T-helper 1 cell treated with Interleukin-12 subunit alpha and Interleukin-12 subunit beta and Interleukin-4 antibody, amounts not matched to agents 30 ng/mL and 1 ng/mL, for 36 hours (primary cell): ENCODE data around the gene IFNAR2. TPM values are rescaled to one million over a fixed set of nuclear protein-coding genes. Genes with fewer than 3 reads are reported as not detected.

ENCODE experiments used
- intact Hi-C: fragments of 100-400 bp; cut with micrococcal nuclease; formaldehyde crosslinking; loops from one replicate; pipeline ENCODE4 v1.15.1; 2024
- total RNA-seq: library from RNA; stranded (reverse); gene quantifications from 2 replicates; pipeline ENCODE4 v1.2.3, GENCODE V29; 2022

Gene IFNAR2
- 47.1 and 52.4 TPM in 2 replicates for total RNA-seq

DNA sequence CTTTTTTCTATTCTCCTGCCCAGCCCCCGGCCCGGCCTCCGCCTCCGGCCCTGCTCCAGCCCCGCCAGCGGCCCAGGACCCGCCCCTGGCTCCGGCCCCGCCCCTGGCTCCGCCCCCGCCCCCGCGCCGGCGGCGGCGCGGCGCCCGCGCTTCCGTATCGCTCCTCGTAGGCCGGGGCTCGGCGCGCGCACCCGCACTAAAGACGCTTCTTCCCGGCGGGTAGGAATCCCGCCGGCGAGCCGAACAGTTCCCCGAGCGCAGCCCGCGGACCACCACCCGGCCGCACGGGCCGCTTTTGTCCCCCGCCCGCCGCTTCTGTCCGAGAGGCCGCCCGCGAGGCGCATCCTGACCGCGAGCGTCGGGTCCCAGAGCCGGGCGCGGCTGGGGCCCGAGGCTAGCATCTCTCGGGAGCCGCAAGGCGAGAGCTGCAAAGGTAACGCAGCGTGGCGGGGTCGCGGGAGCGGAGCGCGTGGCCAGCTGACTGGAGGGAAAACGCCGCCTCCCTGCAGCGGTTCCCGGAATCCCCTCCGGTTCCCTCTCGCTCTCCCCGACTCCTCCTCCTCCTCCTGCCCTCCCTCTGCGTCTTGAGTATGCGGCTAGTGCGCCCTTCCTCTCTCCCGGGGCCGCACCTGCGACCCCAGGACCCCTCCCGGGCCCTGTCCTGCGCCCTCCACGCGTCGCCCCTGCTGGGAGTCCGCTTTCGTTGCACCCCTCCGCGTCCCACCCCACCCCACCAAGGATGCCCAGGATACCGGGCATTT, at the start of gene IFNAR2:
IFNAR2 (plus strand) TSS at position 155 of the 761 bp plus-strand sequence. CDS start 11,985 bp downstream, outside the sequence.
- intact Hi-C loops, result loop anchor here (1.0 to 10.0 kb wide), 6 partner anchors 8 to 1498 kb away; partner anchors contain the start of genes DNAJC28, DONSON and SCAF4

DNA sequence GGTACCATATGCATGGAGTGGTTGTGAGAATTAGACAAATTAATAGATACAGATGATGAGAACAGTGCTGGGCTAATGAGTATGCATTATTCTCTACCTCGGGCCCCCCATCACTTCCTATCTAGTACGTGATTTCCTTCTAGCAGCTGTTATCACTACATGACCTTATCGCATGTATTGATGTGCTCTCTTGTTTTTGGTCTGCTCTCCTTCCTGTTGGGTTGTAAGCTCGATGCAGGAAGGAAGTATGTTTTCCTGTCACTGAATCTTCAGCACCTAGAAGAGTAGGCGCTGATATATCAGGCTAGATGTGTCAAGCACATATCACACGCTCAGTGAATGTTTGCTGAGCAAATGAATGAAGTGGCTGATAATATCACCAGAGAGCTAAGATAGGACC, 43.9 kb upstream of the IFNAR2 start:
- intact Hi-C loops, result loop anchor here (1.0 kb wide), 1 partner anchor 414 kb away; no protein-coding TSS in a partner anchor

DNA sequence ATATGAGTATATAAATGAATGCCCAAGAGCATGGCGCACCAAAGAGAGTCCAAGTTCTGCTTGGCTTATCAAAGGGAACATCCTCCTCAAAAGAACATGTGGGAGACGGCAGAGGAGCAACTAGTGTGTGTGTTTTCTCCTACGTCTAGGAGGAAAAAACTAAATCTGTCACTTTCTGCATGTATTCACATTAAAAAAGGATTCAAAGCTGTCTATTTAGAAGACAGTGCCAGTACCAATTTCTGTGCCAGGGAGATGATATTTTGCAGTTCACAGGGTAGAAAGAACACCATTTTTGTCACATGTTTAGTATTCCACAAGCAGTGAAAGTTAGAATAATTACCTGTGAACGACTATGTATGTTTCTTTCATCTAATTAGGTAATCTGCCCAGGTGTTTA, 42.5 kb upstream of the IFNAR2 start:
- intact Hi-C loops, result no loop called here

DNA sequence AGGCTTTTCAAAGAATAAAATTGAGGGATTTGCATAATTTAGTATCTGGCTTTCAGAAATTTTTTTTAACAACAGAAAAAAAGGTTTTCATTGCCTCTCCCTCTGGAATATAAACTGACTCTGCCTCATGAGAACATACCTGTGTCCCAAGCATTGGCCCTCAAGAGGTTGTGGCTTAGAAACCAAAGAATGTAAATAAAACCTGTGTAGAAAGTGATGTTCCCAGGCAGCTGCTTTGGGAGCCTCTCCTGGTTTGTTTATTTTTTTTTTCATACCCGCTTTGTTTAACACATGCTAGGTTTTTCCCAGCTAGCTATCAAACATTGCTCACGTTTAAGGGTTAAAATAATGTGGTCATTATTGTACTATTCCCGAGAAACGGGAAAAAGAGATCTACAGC, 40.5 kb upstream of the IFNAR2 start:
- intact Hi-C loops, result no loop called here

DNA sequence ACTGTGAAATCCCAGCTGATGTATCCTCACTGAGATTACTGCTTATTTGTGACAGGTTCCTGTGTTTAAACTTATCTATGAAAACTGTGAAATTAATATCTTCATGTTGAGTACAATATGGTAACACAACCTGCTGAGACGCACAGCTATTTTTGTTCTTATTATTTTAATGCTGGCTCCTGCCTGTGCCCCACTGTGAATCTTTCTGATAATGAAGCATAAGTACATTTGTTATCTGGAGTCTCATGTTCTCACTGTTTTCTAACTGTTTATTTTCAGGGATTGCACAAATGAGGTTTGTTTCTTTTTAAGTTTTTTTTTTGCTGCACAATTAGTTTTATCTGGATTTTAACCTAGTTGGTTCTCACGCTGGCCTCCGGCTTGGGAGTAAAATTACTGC, 39.9 kb upstream of the IFNAR2 start:
- intact Hi-C loops, result no loop called here

DNA sequence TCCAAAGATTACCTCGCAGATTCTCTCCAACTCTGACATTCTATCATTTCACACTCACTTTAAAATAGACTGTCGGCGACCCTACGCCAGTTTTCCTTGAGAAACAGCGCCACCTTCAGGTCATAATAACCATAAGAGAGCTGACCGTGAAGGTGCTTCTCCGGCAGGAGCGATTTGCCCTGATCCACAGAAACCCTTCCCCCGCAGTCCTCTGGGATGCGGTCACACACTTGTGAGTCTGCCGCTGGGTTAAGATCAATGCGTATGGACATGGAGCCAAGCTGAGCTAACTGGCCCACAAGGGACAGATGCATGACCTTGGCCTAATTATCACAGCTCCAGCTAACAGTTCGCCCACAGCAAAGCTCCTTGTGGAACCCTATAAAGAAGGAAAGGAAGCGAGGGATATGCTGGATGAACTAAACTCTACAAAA, 32.8 kb upstream of the IFNAR2 start:
- intact Hi-C loops, result loop anchor here (1.0 to 2.0 kb wide), 6 partner anchors 65 to 544 kb away; no protein-coding TSS in a partner anchor

DNA sequence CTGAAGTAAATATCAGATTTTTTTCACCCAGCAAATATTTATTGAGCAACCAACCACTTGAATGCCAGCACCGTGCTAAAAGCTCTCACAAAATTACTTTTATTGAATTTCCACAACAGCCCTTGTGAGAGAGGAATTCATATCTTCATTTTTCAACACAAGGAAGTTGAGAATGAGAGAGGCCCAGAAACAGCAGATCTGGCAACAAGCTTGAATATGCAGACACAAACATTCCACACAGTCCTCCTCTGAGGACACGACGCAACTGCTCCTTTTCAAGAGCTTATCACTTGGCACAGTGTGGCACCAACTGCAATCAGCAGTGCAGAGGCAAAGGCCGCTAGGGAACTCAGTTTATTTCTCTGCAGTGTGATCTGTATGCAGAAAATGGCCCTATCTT, 32.2 kb upstream of the IFNAR2 start:
- intact Hi-C loops, result loop anchor here (1.0 to 2.0 kb wide), 5 partner anchors 203 to 544 kb away; no protein-coding TSS in a partner anchor

DNA sequence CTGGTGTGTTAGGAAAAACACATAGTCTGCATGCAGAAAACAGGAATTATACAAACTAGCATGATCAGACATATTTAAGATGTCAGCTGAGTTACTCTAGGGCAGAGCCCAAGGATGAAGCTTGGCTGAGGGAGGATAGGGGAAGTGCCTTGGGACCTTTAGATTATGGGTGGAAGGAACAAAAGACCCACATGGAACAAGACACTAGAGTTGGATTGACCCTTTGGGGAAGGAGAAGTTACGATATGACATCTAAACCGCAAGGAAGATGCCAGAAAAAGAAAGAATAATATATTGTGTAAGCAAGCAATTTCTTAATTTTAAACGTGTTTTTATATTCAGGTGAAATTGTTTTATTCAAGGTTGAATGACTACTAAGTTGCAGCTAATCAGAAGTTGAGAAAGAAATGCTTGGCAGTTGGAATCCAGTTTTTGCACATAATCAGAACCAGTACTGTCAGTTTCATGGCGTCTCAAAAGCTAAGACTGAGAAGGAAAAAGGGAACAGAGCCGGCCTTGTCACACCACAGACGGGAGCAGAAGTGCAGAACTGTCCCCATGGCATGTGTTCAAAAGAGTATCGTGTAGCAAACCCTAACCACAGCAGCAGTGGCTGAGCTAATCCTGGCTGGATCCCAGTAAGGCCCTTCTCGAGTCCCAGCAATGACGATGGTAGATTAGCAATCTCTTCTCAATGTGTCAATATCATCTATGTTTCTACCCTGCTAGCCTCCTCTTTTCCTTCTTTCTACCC, 31.2 kb upstream of the IFNAR2 start:
- intact Hi-C loops, result loop anchor here (1.0 to 2.0 kb wide), 4 partner anchors 68 to 406 kb away; partner anchors contain the start of gene IL10RB

DNA sequence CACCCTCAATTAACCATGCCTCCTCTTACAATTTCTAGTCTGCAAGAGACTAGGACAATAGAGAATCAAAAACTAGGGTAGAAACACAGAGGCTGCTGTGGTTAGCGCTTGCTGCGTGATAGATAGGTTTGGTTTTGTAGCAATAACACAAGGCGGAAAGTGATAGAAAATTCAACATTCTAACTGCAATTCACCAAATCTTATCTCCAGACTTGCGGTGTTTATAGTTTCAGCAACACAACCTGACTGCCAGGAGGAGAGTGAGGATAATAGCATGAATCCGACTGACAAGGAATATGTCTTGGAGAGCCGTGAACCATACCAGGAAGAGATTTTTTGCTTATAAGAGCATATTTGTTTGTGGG, 30.7 kb upstream of the IFNAR2 start:
- intact Hi-C loops, result loop anchor here (1.0 to 2.0 kb wide), 4 partner anchors 67 to 406 kb away; partner anchors contain the start of gene IL10RB

DNA sequence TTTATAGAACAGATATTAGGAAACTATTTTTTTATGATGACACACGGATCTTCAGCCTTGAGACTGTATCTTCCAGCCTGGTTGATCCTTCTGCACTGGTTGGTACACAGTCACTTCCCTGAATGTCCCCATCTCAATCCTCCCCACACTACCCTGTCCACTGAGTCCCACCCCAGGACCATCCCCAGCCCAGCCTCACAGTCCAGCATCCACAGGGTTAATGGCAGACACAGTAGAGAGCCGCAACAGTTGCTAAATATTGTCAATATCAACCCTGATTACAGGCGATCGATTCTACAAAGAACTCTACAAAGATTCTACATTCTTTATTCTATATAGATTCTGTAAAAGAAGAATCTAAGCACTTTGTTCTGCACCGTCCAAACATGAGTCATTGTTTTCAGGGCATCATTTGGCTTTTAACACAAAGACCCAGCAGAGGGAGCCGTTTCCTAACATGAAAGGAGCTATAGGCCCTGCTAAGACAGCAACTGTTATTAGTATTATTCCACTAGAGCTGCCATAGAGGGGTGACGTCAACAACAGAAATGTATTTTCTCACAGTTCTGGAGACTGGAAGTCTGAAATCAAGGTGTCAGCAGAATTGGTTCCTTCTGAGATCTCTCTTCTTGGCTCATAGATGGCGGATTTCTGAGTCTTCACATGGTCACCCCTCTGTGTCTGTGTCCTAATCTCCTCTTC, 30.1 kb upstream of the IFNAR2 start:
- intact Hi-C loops, result loop anchor here (1.0 to 2.0 kb wide), 6 partner anchors 39 to 405 kb away; partner anchors contain the start of gene IL10RB

DNA sequence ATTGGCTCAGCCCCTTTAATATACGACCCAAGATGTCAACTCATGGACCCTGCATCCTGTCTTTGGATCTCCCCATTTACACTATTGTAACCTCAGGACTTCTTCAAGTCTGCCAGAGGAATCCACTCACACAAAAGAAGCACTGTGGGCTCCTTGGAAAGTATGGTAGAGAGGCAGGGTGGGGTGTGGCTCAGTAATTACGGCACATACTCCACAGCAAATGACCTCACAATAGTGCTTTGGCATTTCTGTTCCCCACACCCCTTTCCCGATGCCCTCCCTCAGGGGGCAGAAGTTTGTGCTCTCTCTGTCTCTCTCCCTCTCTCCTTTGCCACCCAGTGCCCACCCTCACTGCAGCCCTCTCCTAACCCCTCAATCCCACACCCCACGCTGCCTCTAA, 27.8 kb upstream of the IFNAR2 start:
- intact Hi-C loops, result no loop called here

DNA sequence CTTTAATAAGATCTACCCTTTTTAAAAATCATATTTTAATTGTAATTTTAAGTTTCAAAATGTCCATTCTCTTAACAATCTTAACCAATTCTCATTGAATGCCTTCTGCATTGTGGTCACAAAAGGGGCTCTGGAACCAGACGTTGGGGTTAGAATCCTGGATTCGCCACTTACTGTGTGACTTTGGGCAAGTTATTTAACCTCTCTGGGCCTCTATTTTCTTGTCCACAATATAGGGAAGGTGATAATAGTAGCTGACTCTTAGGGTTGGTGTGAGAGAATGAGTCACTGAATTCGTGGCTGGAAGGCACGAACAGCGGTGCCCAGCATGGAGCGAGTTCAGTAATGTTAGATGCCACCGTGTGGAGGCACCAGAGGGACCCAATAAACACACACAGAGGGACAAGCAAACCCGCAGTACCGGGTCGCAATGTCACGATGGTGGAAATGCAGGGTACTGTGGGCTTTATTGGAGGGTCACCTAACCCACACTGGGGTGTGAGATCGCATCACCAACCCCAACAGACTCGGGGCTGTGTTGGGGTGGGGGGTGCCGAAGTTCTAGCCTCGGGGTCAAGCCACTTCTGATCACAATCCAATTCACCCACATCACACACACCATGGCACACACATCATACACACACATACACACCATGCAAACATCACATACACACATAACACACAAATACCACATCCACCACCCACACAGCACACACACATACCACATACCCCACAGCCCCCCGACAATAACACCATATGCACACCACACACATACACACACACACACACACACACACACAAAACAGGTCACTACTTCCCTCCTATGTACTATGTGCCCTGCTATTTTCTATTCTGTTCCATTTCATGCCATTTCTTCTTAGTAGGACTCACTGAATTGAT, 27.0 kb upstream of the IFNAR2 start:
- intact Hi-C loops, result no loop called here

DNA sequence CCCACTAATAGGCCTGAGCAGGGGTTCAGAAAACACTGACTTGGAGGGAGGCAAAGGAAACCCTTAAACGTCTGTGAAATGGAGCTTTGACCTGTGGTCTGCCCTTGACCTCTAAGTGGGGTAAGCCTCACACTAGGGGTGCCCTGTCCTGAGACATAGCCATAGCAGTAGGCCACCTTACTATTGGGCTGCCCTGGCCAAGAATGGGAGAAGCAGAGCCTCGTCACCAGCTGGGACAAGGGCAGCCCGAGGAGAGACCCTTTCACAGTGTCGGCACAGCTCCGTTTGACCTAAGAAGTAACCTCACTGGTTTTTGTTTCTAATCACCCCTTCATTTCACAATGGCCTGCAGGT, 26.4 kb upstream of the IFNAR2 start:
- intact Hi-C loops, result no loop called here

DNA sequence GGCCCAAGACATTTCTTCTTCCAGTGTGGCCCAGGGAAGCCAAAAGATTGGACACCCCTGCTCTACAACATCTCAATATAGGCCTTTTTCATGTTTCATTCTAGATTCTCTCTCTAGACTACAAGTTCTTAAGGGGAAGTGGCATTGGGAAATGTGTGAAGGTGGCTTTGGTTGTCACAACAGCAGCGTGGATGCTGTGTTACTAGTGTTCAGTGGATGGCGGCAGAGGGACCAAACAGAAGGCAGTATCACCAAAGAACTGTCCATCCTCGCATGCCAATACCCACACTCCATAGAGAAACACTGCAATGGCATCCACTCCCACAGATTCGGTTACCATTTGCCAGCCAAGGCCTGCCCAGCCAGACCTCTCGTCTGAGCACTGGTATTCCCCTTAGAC, 24.3 kb upstream of the IFNAR2 start:
- intact Hi-C loops, result loop anchor here (1.0 kb wide), 2 partner anchors 24 to 119 kb away; partner anchors contain the start of genes IFNAR1 and IFNAR2

DNA sequence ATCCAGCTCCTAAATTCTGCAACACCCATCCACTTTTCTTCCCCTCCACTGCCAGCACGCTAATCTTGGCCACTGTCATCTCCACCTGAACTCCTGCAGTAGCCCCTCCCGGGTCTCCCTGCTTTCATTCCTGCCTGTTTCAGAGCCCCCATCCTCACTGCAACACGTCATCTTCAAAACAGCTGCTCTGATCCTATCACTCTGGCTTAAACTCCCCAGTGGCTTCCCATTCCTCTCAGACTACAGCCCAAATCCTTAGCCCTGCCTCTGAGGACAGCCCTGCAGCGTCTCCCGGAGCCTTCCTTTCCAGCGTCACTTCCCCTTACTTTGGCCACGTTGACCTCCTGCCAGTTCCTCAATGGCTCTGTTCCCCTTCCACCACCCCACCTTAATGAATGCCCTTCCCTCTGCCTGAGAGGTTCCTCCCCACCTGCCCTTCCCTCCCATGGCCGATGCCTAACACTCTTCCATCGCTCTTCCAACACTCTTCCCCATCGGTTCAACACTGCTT, 22.9 kb upstream of the IFNAR2 start:
- intact Hi-C loops, result no loop called here

DNA sequence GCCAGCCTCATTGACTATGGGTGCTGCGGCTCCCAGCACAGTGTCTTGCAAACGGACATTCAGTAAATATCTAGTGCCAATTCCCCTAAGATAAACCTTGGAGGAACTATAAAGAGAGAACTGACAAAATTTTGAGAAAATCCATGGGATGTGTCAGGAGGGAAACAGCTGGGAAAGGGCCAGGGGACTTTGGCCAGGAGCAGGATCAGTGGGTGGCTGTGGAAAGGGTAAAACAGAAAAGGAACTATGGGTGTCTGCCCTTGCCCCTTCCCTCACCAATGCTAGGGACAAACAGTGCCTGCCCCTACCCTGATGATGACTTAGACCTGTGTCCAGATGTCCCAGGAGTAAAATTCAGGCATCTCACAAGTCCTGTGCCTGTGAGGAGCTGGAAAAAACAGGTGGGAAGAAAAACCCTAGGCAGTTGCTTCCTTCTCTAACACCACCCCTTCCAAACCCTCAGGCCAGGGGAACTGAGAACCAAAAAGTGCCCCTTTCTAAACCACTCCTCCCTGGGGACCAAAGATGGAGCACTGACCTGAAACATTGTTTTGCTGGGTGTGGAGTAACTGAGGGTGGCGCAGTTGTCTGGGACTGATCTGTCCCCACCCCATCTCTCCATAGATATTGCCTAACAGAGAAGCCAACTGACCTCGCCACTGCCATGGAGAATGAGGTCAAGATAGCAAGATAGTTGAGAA, 22.1 kb upstream of the IFNAR2 start:
- intact Hi-C loops, result no loop called here

DNA sequence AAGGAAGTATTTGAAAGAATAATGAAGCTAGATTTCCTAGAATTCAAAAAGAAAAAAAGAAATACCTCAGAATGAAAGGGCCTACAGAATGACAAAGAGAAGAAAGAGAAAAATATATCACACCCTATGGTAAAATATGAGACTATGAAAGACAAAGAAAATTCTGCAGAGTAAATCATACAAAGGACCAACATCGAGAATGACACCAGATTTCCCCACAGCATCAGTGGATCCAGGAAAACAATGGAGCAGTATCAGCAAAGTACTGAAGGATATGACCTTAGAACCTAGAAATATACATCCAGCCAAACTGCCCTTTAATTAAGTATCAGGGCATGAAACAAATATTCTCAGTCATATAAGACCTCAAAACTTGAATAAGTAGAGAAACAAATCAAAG, 21.2 kb upstream of the IFNAR2 start:
- intact Hi-C loops, result no loop called here

DNA sequence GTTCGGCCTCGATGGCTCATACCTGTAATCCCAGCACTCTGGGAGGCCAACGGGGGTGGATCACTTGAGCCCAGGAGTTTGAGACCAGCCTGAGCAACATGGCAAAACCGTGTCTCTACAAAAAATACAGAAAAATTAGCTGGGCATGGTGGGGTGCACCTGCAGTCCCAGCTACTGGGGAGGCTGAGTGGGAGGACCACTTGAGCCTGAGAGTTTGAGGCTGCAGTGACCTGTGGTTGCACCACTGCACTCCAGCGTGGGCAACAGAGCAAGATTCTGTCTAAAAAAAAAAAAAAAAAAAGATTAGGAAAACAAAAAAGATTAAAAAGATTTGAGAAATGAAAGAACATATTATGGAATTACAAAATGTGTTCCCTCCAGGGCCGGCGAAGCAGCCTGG, 18.4 kb upstream of the IFNAR2 start:
- intact Hi-C loops, result no loop called here

DNA sequence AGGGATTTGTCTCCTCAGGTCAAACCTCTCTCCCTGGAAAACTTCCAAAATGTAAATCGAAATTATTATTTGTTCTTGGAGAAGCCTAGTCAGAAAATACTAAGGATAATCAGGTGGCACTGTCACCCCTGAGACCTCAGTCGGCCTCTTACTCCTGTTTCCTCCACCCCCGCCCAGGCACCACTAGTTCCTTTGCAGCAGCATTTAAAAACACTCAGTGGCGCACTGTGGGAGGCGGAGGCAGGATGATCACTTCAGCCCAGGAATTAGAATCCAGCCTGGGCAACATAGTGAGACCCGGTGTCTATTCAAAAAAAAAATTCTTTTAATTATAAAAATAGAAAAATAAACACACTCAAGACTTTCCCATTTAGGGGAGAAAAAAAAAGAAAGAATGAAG, 18.0 kb upstream of the IFNAR2 start:
- intact Hi-C loops, result no loop called here
